Measurements from ENCODE around the gene TSPEAR.
"Not testable (repeated sequence)": the region's sequence is repeated elsewhere in the genome, so short reads cannot be mapped to it uniquely, and the experiment has no call there.

Gene TSPEAR

DNA sequence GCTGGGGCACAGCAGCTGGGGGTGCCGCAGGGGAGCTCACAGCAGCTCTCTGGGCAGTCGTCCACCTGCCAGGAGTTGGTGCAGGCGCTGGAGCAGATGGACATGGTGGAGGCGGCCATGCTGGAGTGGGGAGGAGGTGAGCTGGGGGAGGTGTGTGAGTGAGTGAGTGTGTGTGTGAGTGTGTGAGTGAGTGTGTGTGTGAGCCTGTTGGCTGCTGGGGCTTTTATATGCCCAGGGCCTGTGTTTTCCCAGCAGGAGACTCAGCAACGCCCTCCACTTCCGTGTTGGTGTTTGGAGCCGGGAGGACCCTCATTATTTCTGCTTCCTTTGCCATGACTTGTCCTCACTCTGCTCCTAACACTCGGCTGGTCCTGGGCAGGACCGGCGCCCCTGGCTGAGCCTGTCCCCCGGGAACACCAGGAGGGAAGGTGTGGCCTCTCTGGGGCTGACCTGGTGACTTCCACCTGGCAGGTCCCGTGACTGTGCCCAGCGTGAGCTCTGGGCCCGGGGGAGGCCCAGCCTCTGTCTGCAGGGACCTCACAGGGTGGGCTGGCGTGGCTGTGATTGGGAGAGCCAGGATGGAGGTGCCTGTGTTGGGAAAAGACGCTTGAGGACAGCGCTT lies 159.9 kb downstream of the TSPEAR start, which contains the start of gene KRTAP10-2:
TSS of gene KRTAP10-2 (minus strand) at position 166 of the 622 bp plus-strand sequence. CDS start at position 119, 47 bp downstream.
- Histone ChIP-seq H3K9me3 (ENCODE audit: insufficient read depth, low read depth, low read length) (no peaks in the 10 kb centered on the region), H3K4me3 (ENCODE audit: low read length) (no peak within 1 kb of the TSS), H3K27ac (ENCODE audit: low read depth, low read length) (no peak within 1 kb of the TSS), H3K9ac (ENCODE audit: low read depth, low read length) (no peak within 1 kb of the TSS), H3K36me3 (ENCODE audit: insufficient read depth, low read length) (no peaks in the 10 kb centered on the region), H3K4me1 (ENCODE audit: insufficient read depth, low read length) (peaks cover 18% of the 10 kb centered on the region), H3K27me3 (ENCODE audit: insufficient read depth, low read length) (no peaks in the 10 kb centered on the region)
- 80% methylated on average over 17 of the region's 17 CpGs for WGBS

DNA sequence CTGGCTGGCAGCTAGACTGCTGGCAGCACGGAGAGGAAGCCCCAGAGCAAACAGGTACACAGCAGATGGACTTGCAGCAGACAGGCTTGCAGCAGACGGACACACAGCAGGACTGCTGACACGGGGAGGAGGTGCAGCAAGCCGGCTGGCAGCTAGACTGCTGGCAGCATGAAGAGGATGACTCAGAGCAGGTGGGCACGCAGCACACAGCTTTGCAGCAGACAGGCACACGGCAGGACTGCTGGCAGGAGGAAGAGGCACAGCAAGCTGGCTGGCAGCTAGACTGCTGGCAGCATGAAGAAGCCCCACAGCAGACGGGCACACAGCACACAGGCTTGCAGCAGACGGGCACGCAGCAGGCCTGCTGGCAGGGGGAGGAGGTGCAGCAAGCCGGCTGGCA lies 160.6 kb downstream of the TSPEAR start:
- no peaks in the 10 kb centered on the region for H3K9me3 ChIP-seq (ENCODE audit: insufficient read depth, low read depth, low read length)

DNA sequence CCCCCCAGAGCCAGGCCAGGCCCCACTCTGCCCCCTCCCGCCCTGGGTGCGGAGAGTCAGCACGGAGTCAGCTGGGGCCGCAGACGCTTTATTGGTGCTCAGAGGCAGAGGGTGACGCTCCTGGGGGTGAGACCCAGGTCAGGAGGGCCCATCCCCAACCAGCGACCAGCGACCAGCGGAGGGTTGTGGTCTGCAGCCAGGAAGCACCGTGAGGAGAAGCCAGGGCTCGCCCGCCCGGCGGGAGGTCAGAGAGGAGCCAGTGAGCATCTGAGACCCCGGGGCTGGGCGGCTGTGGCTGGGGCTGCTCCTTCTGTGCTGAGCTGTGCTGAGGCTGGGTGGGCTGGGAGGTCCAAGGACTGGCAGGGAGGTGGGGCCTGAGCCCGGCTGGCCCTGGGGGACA lies 161.1 kb downstream of the TSPEAR start:
- H3K36me3 ChIP-seq (ENCODE audit: insufficient read depth, low read length); H3K9me3 ChIP-seq (ENCODE audit: insufficient read depth, low read depth, low read length); H3K4me3 ChIP-seq (ENCODE audit: low read length); H3K27ac ChIP-seq (ENCODE audit: low read depth, low read length); H3K27me3 ChIP-seq (ENCODE audit: insufficient read depth, low read length); H3K9ac ChIP-seq (ENCODE audit: low read depth, low read length): not testable (repeated sequence)
- H3K4me1 ChIP-seq (ENCODE audit: insufficient read depth, low read length) = peaks cover 18% of the 10 kb centered on the region
- 77% methylated on average over 17 of the region's 17 CpGs for WGBS

More for the DNA sequence above, 160.6 kb downstream of the TSPEAR start:
- Histone ChIP-seq H3K4me1 (ENCODE audit: insufficient read depth, low read length) (peaks cover 18% of the 10 kb centered on the region), H3K4me3 (ENCODE audit: low read length) (no peak overlapping the region), H3K9ac (ENCODE audit: low read depth, low read length) (no peak overlapping the region), H3K36me3 (ENCODE audit: insufficient read depth, low read length) (no peaks in the 10 kb centered on the region), H3K27me3 (ENCODE audit: insufficient read depth, low read length) (no peaks in the 10 kb centered on the region), H3K27ac (ENCODE audit: low read depth, low read length) (no peak overlapping the region)
- 73% methylated on average over 10 of the region's 10 CpGs for WGBS

DNA sequence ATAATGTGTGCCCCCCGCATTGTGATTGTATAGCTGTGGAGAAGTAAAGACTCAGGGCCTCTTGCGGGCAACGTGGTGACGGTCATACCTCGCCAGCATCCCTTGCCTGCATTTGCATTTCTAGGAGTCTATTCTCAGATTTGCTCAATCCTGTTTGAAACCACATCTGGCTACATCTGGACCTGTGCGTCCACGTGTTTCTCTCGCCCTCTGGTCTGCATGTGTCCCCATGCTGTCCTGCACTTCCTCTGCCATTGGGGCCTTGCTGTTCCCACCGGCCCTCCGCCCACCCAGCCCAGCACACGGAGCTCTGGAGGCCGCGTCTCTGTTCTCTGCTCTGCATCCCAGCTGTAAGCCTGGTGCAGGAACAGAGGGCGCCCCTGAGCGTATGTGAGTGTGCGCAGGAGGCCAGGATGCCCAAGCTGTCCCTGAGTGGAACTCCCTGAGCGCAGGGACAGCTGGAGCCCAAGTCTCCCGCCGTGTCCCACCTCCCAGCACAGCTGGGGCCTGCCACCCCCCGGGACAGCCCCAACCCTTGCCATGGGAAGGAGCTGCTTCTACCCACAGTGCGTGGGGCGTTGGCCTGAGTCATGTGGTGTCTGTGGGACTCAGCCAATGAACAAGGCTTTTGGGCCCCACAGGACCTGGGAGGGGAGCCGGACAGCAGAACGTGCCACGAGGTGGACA lies 161.7 kb downstream of the TSPEAR start:
- WGBS = 78% methylated on average over 25 of the region's 25 CpGs
- Histone ChIP-seq H3K27ac (ENCODE audit: low read depth, low read length) (peak overlapping the region; percentile 91), H3K4me3 (ENCODE audit: low read length) (no peak overlapping the region), H3K27me3 (ENCODE audit: insufficient read depth, low read length) (no peaks in the 10 kb centered on the region), H3K9ac (ENCODE audit: low read depth, low read length) (peak overlapping the region; percentile 70; the same call in 1 of the 2 replicates), H3K4me1 (ENCODE audit: insufficient read depth, low read length) (peaks cover 18% of the 10 kb centered on the region), H3K9me3 (ENCODE audit: insufficient read depth, low read depth, low read length) (no peaks in the 10 kb centered on the region), H3K36me3 (ENCODE audit: insufficient read depth, low read length) (no peaks in the 10 kb centered on the region)

DNA sequence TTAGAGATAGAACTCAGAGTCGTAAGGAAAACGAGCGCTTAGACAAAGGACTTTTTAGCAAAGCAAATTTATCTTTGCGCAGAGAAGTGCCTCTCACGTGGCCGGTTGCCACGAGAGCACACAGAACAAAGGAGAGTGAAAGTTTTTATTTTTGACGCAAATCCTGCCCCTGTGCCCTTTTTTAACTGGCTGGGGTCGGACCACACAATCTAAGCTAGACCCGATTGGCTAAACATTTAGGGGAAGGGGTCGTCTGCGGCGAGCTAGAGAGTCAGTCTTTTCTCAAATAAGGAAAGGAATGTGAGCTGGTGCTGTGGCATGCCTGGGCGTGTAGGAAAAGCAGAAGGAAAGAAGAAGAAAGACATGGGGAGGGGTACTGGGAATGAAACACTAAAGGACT lies 162.4 kb downstream of the TSPEAR start:
- Histone ChIP-seq H3K4me1 (ENCODE audit: insufficient read depth, low read length) (peaks cover 18% of the 10 kb centered on the region), H3K9me3 (ENCODE audit: insufficient read depth, low read depth, low read length) (no peaks in the 10 kb centered on the region), H3K27ac (ENCODE audit: low read depth, low read length) (peak overlapping the region; percentile 91), H3K9ac (ENCODE audit: low read depth, low read length) (peak overlapping the region; percentile 70), H3K36me3 (ENCODE audit: insufficient read depth, low read length) (no peaks in the 10 kb centered on the region), H3K4me3 (ENCODE audit: low read length) (no peak overlapping the region), H3K27me3 (ENCODE audit: insufficient read depth, low read length) (no peaks in the 10 kb centered on the region)
- 41% methylated on average over 14 of the region's 14 CpGs for WGBS

DNA sequence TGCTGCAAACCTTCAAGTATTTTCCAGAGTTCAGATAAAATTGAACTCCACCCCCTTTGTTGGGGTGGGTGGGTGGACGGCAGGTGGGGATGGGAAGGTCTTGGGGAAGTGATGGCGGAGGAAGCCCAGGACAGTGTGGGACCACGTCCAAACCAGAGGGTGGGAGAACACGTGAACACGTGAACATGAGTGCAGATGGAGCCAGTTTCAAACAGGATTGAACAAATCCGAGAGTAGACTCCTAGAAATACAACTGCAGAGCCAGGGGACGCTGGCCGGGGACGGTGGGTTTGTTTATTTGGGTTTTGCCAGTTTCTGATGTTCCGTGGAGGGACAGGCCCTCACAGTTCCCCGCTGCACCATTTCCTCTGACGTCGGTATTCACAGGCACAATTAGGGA lies 163.0 kb downstream of the TSPEAR start:
- peak overlapping the region; percentile 91 for H3K27ac ChIP-seq (ENCODE audit: low read depth, low read length)
- peak overlapping the region; percentile 70 for H3K9ac ChIP-seq (ENCODE audit: low read depth, low read length)
- WGBS = 83% methylated on average over 13 of the region's 13 CpGs
- H3K36me3 ChIP-seq (ENCODE audit: insufficient read depth, low read length) = no peaks in the 10 kb centered on the region
- no peaks in the 10 kb centered on the region for H3K27me3 ChIP-seq (ENCODE audit: insufficient read depth, low read length)
- peaks cover 18% of the 10 kb centered on the region for H3K4me1 ChIP-seq (ENCODE audit: insufficient read depth, low read length)
- H3K4me3 ChIP-seq (ENCODE audit: low read length) = no peak overlapping the region
- H3K9me3 ChIP-seq (ENCODE audit: insufficient read depth, low read depth, low read length) = no peaks in the 10 kb centered on the region

DNA sequence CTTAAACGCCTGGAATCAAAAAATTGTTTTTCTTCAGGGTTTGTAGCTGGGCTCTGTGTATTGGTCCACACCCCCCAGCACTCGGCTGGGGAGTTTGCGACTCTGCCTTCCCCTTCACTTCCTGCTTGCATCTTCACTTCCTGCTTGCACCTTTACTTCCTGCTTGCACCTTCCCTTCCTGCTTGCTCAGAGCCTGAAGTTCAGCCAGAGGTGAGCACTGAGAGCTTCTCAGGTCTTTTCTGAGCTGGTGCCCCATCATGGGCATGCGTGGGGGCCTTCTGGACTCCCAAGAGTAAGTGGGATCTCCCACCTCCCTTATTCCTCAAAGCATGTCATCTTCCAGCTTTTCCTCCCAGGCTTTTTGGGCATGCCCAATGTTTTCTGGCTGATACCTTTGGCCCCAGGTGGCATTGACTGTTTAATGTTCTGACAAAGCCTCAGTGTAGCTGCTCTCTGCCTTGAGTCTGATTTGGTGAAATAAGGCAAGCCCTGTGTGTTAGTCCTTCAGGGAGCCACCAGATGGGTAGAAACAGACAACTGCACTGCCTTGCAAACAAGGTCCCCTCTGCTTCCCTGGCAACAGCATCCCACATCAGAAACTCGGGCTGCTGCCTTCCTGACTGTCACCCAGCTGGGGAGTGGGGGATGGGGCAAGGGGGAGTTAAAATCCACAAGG lies 163.6 kb downstream of the TSPEAR start:
- Histone ChIP-seq H3K36me3 (ENCODE audit: insufficient read depth, low read length) (no peaks in the 10 kb centered on the region), H3K4me1 (ENCODE audit: insufficient read depth, low read length) (peaks cover 18% of the 10 kb centered on the region), H3K9me3 (ENCODE audit: insufficient read depth, low read depth, low read length) (no peaks in the 10 kb centered on the region), H3K9ac (ENCODE audit: low read depth, low read length) (no peak overlapping the region), H3K27me3 (ENCODE audit: insufficient read depth, low read length) (no peaks in the 10 kb centered on the region), H3K27ac (ENCODE audit: low read depth, low read length) (peak overlapping the region; percentile 9; the same call in 1 of the 2 replicates), H3K4me3 (ENCODE audit: low read length) (no peak overlapping the region)
- 79% methylated on average over 5 of the region's 5 CpGs for WGBS

DNA sequence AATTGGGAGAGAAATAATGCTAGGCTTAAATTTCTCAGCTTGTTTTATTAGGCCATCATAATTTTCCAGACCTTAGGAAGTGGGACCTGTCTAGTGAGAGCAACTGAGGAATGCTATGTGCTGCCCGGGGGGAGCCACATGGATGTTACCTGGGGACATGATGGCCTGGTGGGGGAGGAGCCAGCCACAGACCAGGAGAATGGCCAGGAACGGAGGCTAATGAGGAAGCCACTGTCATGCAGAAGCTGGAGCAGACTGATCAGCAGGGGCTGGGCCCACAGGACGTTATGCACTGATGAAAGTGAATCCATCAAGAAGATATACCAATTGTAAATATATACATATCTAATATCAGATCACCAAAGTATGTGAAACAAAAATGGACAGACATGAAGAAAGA lies 166.8 kb downstream of the TSPEAR start:
- no peak overlapping the region for H3K27ac ChIP-seq (ENCODE audit: low read depth, low read length)
- H3K27me3 ChIP-seq (ENCODE audit: insufficient read depth, low read length) = no peaks in the 10 kb centered on the region; the same call in 1 of the 2 replicates
- H3K4me1 ChIP-seq (ENCODE audit: insufficient read depth, low read length) = peaks cover 17% of the 10 kb centered on the region
- no peaks in the 10 kb centered on the region for H3K36me3 ChIP-seq (ENCODE audit: insufficient read depth, low read length)
- H3K4me3 ChIP-seq (ENCODE audit: low read length) = no peak overlapping the region
- no peaks in the 10 kb centered on the region for H3K9me3 ChIP-seq (ENCODE audit: insufficient read depth, low read depth, low read length)
- WGBS = 75% methylated on average over 2 of the region's 3 CpGs
- no peak overlapping the region for H3K9ac ChIP-seq (ENCODE audit: low read depth, low read length)

DNA sequence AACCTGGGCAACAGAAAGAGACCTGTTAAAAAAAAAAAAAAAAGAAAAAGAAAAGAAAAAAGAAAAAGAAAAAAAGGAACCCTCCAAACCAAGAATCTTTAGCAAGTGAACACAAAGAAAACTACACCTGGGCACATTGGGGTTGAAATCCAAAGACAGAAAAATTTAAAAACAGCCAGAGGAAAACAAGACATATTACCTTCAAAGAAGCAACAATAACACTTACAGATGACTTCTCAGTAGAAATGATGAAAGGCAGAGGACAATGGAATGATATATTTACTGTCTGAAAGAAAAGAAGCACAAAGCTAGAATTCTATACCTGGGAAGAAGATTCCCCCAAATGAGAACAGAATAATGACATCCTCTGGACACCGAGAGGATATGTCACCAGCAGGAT lies 168.7 kb downstream of the TSPEAR start:
- peaks cover under 1% of the 10 kb centered on the region; the same call in 1 of the 2 replicates for H3K4me1 ChIP-seq (ENCODE audit: insufficient read depth, low read length)
- 100% methylated on average over 1 of the region's 1 CpG for WGBS

DNA sequence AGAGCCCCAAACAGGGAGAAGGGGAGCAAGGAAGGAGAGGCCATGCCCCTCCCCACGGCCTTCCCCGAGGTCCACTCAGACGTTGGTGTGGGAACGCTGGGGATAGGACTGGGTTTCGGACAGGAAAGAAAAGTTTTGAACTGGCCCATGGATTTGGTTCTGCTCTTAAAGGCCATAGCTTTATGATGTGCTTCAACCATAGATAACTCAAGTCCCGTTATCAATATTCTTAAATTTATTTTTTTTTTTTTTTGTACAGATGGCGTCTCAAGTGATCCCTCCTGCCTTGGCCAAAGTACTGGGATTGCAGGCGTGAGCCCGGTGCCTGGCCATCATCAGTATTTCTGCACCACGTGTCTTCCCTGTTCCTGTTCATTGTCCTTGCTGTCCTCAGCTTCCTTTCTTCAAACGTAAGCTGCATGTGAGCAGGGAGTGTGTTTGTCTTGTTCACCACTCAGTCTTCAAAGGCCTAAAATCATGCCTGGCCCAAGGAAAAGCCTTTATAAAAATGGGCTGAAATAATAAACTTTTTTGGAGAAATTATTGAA lies 170.6 kb downstream of the TSPEAR start:
- H3K9ac ChIP-seq (ENCODE audit: low read depth, low read length) = no peak overlapping the region
- H3K36me3 ChIP-seq (ENCODE audit: insufficient read depth, low read length) = no peaks in the 10 kb centered on the region
- no peak overlapping the region for H3K4me3 ChIP-seq (ENCODE audit: low read length)
- H3K4me1 ChIP-seq (ENCODE audit: insufficient read depth, low read length) = no peaks in the 10 kb centered on the region
- H3K27me3 ChIP-seq (ENCODE audit: insufficient read depth, low read length) = no peaks in the 10 kb centered on the region; the same call in 1 of the 2 replicates
- no peak overlapping the region for H3K27ac ChIP-seq (ENCODE audit: low read depth, low read length)
- WGBS = 89% methylated on average over 11 of the region's 11 CpGs
- no peaks in the 10 kb centered on the region for H3K9me3 ChIP-seq (ENCODE audit: insufficient read depth, low read depth, low read length)

More for the DNA sequence above, 168.7 kb downstream of the TSPEAR start:
- no peaks in the 10 kb centered on the region for H3K9me3 ChIP-seq (ENCODE audit: insufficient read depth, low read depth, low read length)
- no peak overlapping the region for H3K9ac ChIP-seq (ENCODE audit: low read depth, low read length)
- H3K27ac ChIP-seq (ENCODE audit: low read depth, low read length) = no peak overlapping the region
- H3K4me3 ChIP-seq (ENCODE audit: low read length) = no peak overlapping the region
- no peaks in the 10 kb centered on the region for H3K36me3 ChIP-seq (ENCODE audit: insufficient read depth, low read length)
- H3K27me3 ChIP-seq (ENCODE audit: insufficient read depth, low read length) = no peaks in the 10 kb centered on the region; the same call in 1 of the 2 replicates

Measured in HUES64 (cell line).